Pancreas (tissue), 10 donors: Measurements from ENCODE around the gene SLC5A7. TPM values are rescaled to one million over a fixed set of nuclear protein-coding genes. Genes with fewer than 3 reads are reported as not detected.
A peak's percentile ranks its signal among the peaks of the same experiment; 100 is the strongest.

ENCODE experiments used
- ATAC-seq, 4 donors: fragments of 200-7000 bp; cut with Tn5 transposase; one replicate each; pipeline versions ENCODE4 v1.8.0 to v1.9.1; 2020; ENCODE audit warnings: mild to moderate bottlenecking in 4 of 4, moderate library complexity in 4 of 4
- DNase-seq, 6 donors: peaks; one replicate each; pipeline ENCODE4 v3.0.0-alpha.2; 2020
- FAIRE-seq: peaks from 2 replicates; lab custom pipeline; 2012; peaks lifted over from hg19 to GRCh38; lab: Jason Lieb, UNC
- H3K27ac ChIP-seq, 4 donors: fragments of 200-600 bp; sonication (generic); 1 replicate in 3 of 4; 2 replicates in 1 of 4; pipeline versions ENCODE4 v1.5.0 to v1.8.0; 2020
- H3K27me3 ChIP-seq, 4 donors: fragments of 200-600 bp; one replicate each; pipeline ENCODE4 v1.8.0; 2021
- H3K36me3 ChIP-seq, 3 donors: fragments of 200-600 bp; sonication (generic) in 1 of 3; one replicate each; pipeline versions ENCODE4 v1.5.0 to v1.8.0; 2020 to 2021
- H3K4me1 ChIP-seq, 3 donors: fragments of 200-600 bp; one replicate each; pipeline ENCODE4 v1.8.0; 2021
- H3K4me3 ChIP-seq, 4 donors: fragments of 200-600 bp; sonication (generic) in 2 of 4; one replicate each; pipeline versions ENCODE4 v1.5.0 to v1.8.0; 2020 to 2021
- H3K9me3 ChIP-seq, 4 donors: fragments of 200-600 bp; one replicate each; pipeline ENCODE4 v1.8.0; 2021
- CTCF ChIP-seq, 4 donors: fragments of 200-600 bp; sonication (generic) in 3 of 4; IDR thresholded peaks; one replicate each; pipeline versions ENCODE4 v1.5.0 to v1.8.0; 2021; ENCODE audit warnings: antibody characterized with exemption in 4 of 4
- WGBS, 2 donors: extraction: QIAGEN DNeasy Blood & Tissue Kit; methylation state at CpG; one replicate each; pipeline ENCODE4 v1.1.7; 2013; 5-methylcytosine and 5-hydroxymethylcytosine counted together
- intact Hi-C, 3 donors: fragments of 100-400 bp; cut with DNase I; formaldehyde crosslinking; loops; one replicate each; pipeline versions ENCODE4 v1.11.1 to v1.14.2; 2022
- polyA plus RNA-seq, 2 donors: library from polyadenylated mRNA; stranded (reverse); fragments of 200-250 nt; gene quantifications; one replicate each; pipeline ENCODE4 v1.2.3, GENCODE V29; 2013
- total RNA-seq, 6 donors: library from RNA; stranded (reverse); fragmentation: NEBNext Ultra II Directional in 4 of 6; extraction: Animal tissue kit (Norgen Biotek cat#: 25700) in 4 of 6; gene quantifications; one replicate each; pipeline versions ENCODE4 v1.2.1 to v1.2.4, GENCODE V29; 2021 to 2023
- donor health status: healthy with polysubstance abuse.
- donor health status: DM: no; HTN: no; CAD: no; lungs with moderate emphysema.
- donor health status: DM: no; HTN: no; CAD: no.
- donor health status: control.
- donor health status: control.
- donor health status: Bipolar disorder and iron deficiency.
- donor health status: DM: yes; HTN: yes; CAD: no.
- donor health status: DM: no; HTN: no; CAD: no.
- donor health status: DM: no; HTN: no; CAD: no.
- donor health status: DM: yes; HTN: yes; CAD: no.

The SLC5A7 gene
- total RNA-seq (under 1 TPM in 2 of 6 donors, not detected in 4; 0.04 to 0.09 TPM), polyA plus RNA-seq (under 1 TPM in 1 of 2 donors, not detected in 1; 0.19 TPM)

DNA sequence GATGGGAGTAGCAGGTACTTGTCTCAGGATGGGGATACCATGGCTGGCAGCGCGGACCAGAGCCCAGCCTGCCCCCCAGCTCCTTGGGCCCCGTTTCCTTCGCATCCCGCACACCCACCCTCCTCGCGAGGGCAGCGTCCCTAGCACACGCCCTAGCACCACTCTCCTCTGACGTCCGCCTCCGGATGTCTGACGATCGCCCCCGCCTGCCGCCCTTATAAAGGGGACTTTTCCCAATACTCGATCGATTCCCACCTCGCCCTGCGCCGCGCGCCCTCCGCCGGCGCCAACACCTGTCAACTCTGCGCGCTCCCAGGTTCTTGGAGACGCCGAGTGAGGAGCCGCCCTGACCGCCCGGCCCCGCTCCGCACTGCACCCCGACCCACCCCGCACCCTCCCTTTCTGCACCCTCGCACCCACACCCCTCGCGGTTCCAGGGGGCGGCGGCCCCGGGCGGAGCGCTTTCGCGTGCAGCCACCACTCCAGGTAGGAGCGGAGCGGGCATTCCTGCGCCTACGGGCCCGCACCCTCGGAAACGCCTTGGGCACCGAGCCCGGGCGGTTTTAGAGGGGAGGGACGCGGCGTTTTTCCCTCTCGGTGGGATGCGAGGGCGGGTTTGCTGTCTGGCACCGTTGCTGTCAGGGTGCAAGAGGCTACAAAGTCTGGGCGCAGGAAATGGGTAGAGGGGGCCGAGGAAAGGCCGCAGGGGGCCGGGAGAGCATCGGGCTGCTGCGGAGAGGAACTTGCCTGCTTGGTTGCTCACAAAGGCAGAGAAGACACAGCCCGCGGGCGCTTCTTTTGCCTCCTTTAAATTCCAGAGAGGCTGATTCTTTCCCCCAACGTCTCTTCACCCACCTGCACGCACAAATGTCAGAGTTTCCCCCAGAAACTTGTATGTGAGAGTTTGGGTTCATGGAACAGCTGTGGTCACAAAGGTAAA lies at the start of gene SLC5A7:
Gene SLC5A7, plus strand, starts transcription at position 247 of the 940 bp plus-strand sequence. CDS start 1,632 bp downstream, outside the sequence.
- intact Hi-C loops: no loop called here
- no peak for ATAC-seq

GRCh38 chr2:107961395-107961794 lies 24.9 kb upstream of the SLC5A7 start:
- no peak for ATAC-seq
- no peak for TF ChIP-seq CTCF (IDR thresholded peaks at IDR 0.05)
- WGBS, 2 donors: 46 to 53% methylated on average over 4 of the region's 4 CpGs
- Histone ChIP-seq H3K36me3 (no peaks in the 10 kb centered on the region), H3K27ac (no peak overlapping the region), H3K4me3 (no peak overlapping the region), H3K27me3 (no peaks in the 10 kb centered on the region), H3K4me1 (no peaks in the 10 kb centered on the region), H3K9me3 (peaks cover 0 to 3% (median 0%) of the 10 kb centered on the region in 4 donors)
- no peak for DNase-seq
- intact Hi-C loops: no loop called here
- no peak for FAIRE-seq

More for the DNA sequence above, at the start of gene SLC5A7:
- Histone ChIP-seq H3K27me3 (no peaks in the 10 kb centered on the region), H3K36me3 (no peaks in the 10 kb centered on the region), H3K9me3 (no peaks in the 10 kb centered on the region), H3K4me1 (no peaks in the 10 kb centered on the region), H3K4me3 (no peak within 1 kb of the TSS), H3K27ac (no peak within 1 kb of the TSS)
- no peak for FAIRE-seq
- no peak for TF ChIP-seq CTCF (IDR thresholded peaks at IDR 0.05)
- WGBS, 2 donors: 1 to 2% methylated on average over 71 to 75 of the region's 75 CpGs
- DNase-seq: peak in 2 of 6 donors; percentile 57 to 63

DNA sequence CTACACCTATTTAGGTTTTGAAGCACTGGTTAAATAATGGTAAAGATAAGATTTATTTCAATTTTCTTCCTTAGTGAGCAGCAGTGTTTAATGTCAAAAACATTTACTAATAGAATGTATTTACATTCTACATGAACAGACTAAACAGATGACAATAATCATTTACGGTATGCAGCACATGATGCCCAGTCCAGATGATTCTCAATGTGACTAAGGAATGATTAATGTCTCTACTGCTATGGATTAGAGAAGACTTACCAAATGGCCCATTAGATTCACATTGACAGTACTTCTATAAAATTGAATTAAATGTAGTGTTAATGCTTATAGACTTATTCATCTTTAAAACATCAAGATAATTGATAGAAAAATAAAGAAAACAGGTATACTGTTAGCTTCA lies 22.1 kb upstream of the SLC5A7 start:
- Histone ChIP-seq H3K27me3 (no peaks in the 10 kb centered on the region), H3K4me1 (no peaks in the 10 kb centered on the region), H3K4me3 (no peak overlapping the region), H3K27ac (no peak overlapping the region), H3K9me3 (peaks cover 0 to 3% (median 0%) of the 10 kb centered on the region in 4 donors), H3K36me3 (no peaks in the 10 kb centered on the region)
- FAIRE-seq (no peak), DNase-seq (no peak), ATAC-seq (no peak)
- intact Hi-C loops: no loop called here
- WGBS, 2 donors: 65 to 78% methylated on average over 1 of the region's 1 CpG
- no peak for TF ChIP-seq CTCF (IDR thresholded peaks at IDR 0.05)

DNA sequence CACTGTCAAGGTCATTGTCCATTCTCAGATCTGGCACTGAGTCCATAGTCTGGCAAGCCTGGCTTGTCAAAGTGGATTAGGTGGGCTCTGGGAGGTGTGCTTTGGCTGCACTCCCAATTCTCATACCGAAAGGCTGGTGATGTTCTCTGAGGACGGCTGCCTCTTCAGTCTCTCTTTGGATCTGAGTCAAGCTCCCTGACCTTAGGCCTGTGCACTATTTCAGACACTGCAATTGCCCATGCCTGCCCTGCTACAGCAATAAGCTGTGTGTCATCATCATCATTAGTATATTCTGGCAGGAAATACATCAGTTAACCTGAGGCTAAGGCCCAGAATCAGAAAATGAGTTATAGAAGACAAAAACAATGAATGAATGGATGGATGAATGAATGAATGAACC lies 1.6 kb upstream of the SLC5A7 start:
- H3K9me3 ChIP-seq: no peaks in the 10 kb centered on the region
- no peak overlapping the region for H3K27ac ChIP-seq
- no peak for DNase-seq
- no peak for TF ChIP-seq CTCF (IDR thresholded peaks at IDR 0.05)
- ATAC-seq: no peak
- 65 to 69% methylated on average over 2 of the region's 2 CpGs for WGBS, 2 donors
- FAIRE-seq: no peak
- intact Hi-C loops: no loop called here
- H3K4me1 ChIP-seq: no peaks in the 10 kb centered on the region
- no peaks in the 10 kb centered on the region for H3K36me3 ChIP-seq
- H3K4me3 ChIP-seq: no peak overlapping the region
- no peaks in the 10 kb centered on the region for H3K27me3 ChIP-seq

GRCh38 chr2:107988108-107988507 lies 1.8 kb downstream of the SLC5A7 start:
- 77 to 89% methylated on average over 10 of the region's 10 CpGs for WGBS, 2 donors
- no peaks in the 10 kb centered on the region for H3K9me3 ChIP-seq
- FAIRE-seq (no peak), DNase-seq (no peak), ATAC-seq (no peak)
- intact Hi-C loops: no loop called here
- H3K4me1 ChIP-seq: no peaks in the 10 kb centered on the region
- H3K36me3 ChIP-seq: no peaks in the 10 kb centered on the region
- TF ChIP-seq CTCF (IDR thresholded peaks at IDR 0.05): no peak
- H3K27me3 ChIP-seq: no peaks in the 10 kb centered on the region
- H3K27ac ChIP-seq: no peak overlapping the region
- H3K4me3 ChIP-seq: no peak overlapping the region
